Keratinocyte (primary cell): Measurements from ENCODE around the gene CCDC71L. TPM values are rescaled to one million over a fixed set of nuclear protein-coding genes. Genes with fewer than 3 reads are reported as not detected.

ENCODE experiments used
- DNase-seq: peaks from one replicate; pipeline ENCODE4 v3.0.0-alpha.2; 2011; ENCODE audit warnings: low read depth, missing footprints, low spot score
- FAIRE-seq: peaks from 2 replicates; lab custom pipeline; 2011; peaks lifted over from hg19 to GRCh38; lab: Jason Lieb, UNC
- H2AFZ ChIP-seq: 2 replicates; pipeline ENCODE4 v1.6.0; 2012; ENCODE audit warnings: low read length, control low read depth, inconsistent platforms; ENCODE audit not compliant: control insufficient read depth
- H3K27ac ChIP-seq: 2 replicates; pipeline ENCODE4 v1.5.1; 2011; ENCODE audit warnings: low read length; ENCODE audit not compliant: control insufficient read depth, insufficient read depth
- H3K27me3 ChIP-seq: 3 replicates; pipeline ENCODE4 v1.6.0; 2011; ENCODE audit warnings: low read length; ENCODE audit not compliant: control insufficient read depth, insufficient read depth; ENCODE audit errors: extremely low read depth
- H3K36me3 ChIP-seq, 2 experiments: 2 replicates in 1 of 2; 3 replicates in 1 of 2; pipeline ENCODE4 v1.5.1; 2011; ENCODE audit warnings: low read length in 2 of 2, mild to moderate bottlenecking in 1 of 2; ENCODE audit not compliant: control insufficient read depth in 2 of 2, insufficient read depth in 2 of 2; ENCODE audit errors: extremely low read depth in 1 of 2
- H3K4me1 ChIP-seq: 3 replicates; pipeline ENCODE4 v1.5.1; 2011; ENCODE audit warnings: low read length; ENCODE audit not compliant: control insufficient read depth, insufficient read depth; ENCODE audit errors: extremely low read depth
- H3K4me2 ChIP-seq: 3 replicates; pipeline ENCODE4 v1.6.0; 2011; ENCODE audit warnings: low read depth, low read length; ENCODE audit not compliant: control insufficient read depth, insufficient read depth; ENCODE audit errors: extremely low read depth
- H3K4me3 ChIP-seq, 3 experiments: fragments of 200-600 bp in 1 of 3; sonication (generic) in 1 of 3; 2 replicates in 2 of 3; 3 replicates in 1 of 3; pipeline ENCODE4 v1.5.1; 2011 to 2016; ENCODE audit warnings: low read length in 3 of 3, mild to moderate bottlenecking in 3 of 3, control low read depth in 2 of 3, inconsistent platforms in 1 of 3, low read depth in 1 of 3, mixed read lengths in 1 of 3, mixed run types in 1 of 3, moderate library complexity in 1 of 3; ENCODE audit not compliant: control insufficient read depth in 2 of 3, insufficient read depth in 2 of 3; ENCODE audit errors: extremely low read depth in 1 of 3
- H3K79me2 ChIP-seq: 2 replicates; pipeline ENCODE4 v1.6.0; 2012; ENCODE audit warnings: low read length; ENCODE audit not compliant: control insufficient read depth, insufficient read depth
- H3K9ac ChIP-seq: 3 replicates; pipeline ENCODE4 v1.6.0; 2011; ENCODE audit warnings: low read length; ENCODE audit not compliant: control insufficient read depth, insufficient read depth; ENCODE audit errors: extremely low read depth
- H3K9me1 ChIP-seq: 3 replicates; pipeline ENCODE4 v1.6.0; 2011; ENCODE audit warnings: low read length; ENCODE audit not compliant: control insufficient read depth, insufficient read depth; ENCODE audit errors: extremely low read depth
- H3K9me3 ChIP-seq: 2 replicates; pipeline ENCODE4 v1.5.1; 2012; ENCODE audit warnings: low read depth, low read length; ENCODE audit not compliant: control insufficient read depth
- H4K20me1 ChIP-seq: 3 replicates; pipeline ENCODE4 v1.6.0; 2011; ENCODE audit warnings: low read length; ENCODE audit not compliant: control insufficient read depth, insufficient read depth; ENCODE audit errors: extremely low read depth
- CTCF ChIP-seq, 3 experiments: IDR thresholded peaks in 1 of 3; conservative IDR thresholded peaks in 1 of 3; optimal IDR thresholded peaks in 1 of 3; 2 replicates in 2 of 3; 3 replicates in 1 of 3; pipeline versions ENCODE3 to v1.5.1; 2011; ENCODE audit warnings: low read length in 3 of 3, mild to moderate bottlenecking in 3 of 3, moderate library complexity in 2 of 3, control low read depth in 1 of 3, inconsistent platforms in 1 of 3; ENCODE audit not compliant: insufficient read depth in 2 of 3; ENCODE audit errors: extremely low read depth in 1 of 3
- EZH2 ChIP-seq: IDR thresholded peaks from one replicate; pipeline ENCODE4 v1.6.1; 2012; ENCODE audit warnings: inconsistent platforms, mild to moderate bottlenecking, low read length, moderate library complexity
- dilution Hi-C: fragments of 300-500 bp; cut with MboI; formaldehyde crosslinking; loops from one replicate; pipeline ENCODE4 v1.7.0; 2020; ENCODE audit warnings: low sequenced_read_pairs; ENCODE audit not compliant: extremely low pct_ligation_motif_present
- polyA plus RNA-seq, 5 experiments: library from polyadenylated mRNA; depleted of rRNA in 3 of 5; stranded (reverse) in 3 of 5; stranded (forward) in 1 of 5; unstranded in 1 of 5; fragments of >200 nt; gene quantifications; 1 replicate in 1 of 5; 2 replicates in 3 of 5; 3 replicates in 1 of 5; pipeline versions ENCODE4 v1.2.1 to v1.2.3, GENCODE V29; 2011 to 2012; ENCODE audit warnings: missing spikeins in 2 of 5, low read depth in 1 of 5, low replicate concordance in 1 of 5

CCDC71L gene
- polyA plus RNA-seq, 1 donor (not counting 4 experiments of a cell fraction or from before 2014, with no cell fraction given), result 10.6 TPM

- DNase-seq (no peak), FAIRE-seq (no peak)
- Histone ChIP-seq H3K9ac (no peak overlapping the region), H3K4me2 (no peak overlapping the region), H3K4me1 (peaks cover 7% of the 10 kb centered on the region), H3K36me3 (no peaks in the 10 kb centered on the region), H3K9me1 (no peaks in the 10 kb centered on the region), H3K9me3 (no peaks in the 10 kb centered on the region), H3K79me2 (no peaks in the 10 kb centered on the region), H3K4me3 (no peak overlapping the region), H3K27me3 (peaks cover 3% of the 10 kb centered on the region), H2AFZ (no peak overlapping the region), H4K20me1 (no peaks in the 10 kb centered on the region), H3K27ac (no peak overlapping the region)
- dilution Hi-C loops, result no loop called here
- no peak for TF ChIP-seq CTCF (optimal IDR thresholded peaks at IDR 0.05 in 1 of 3, IDR thresholded peaks at IDR 0.05 in 1 of 3, conservative IDR thresholded peaks at IDR 0.05 in 1 of 3; ENCODE audit: extremely low read depth in 1 of 3, insufficient read depth in 2 of 3, low read length in 3 of 3)
- no peak for TF ChIP-seq EZH2
Measured at GRCh38 chr7:106630648-106631047, 30.3 kb downstream of the CCDC71L start.

DNA sequence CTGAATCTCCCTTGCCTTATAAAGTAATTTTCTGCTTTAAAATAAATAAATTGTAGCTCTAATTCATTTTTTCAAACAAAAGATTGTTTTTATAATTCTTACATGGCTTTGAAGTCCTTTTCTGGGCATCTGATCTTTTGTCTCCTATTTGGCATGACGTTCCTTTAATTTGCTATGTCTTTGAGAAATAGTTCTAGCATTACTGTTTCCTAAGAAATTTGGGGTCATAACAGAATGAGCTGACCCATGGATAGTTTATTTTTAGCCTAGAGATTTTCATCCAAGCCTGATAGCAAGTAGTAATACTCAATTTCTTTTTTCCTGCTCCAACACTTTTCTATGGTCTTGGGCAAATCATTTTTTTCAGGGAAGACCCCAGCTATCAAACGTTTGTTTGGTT is 31.4 kb downstream of the CCDC71L start:
- no peak overlapping the region for H3K27ac ChIP-seq
- TF ChIP-seq CTCF (optimal IDR thresholded peaks at IDR 0.05 in 1 of 3, IDR thresholded peaks at IDR 0.05 in 1 of 3, conservative IDR thresholded peaks at IDR 0.05 in 1 of 3; ENCODE audit: extremely low read depth in 1 of 3, insufficient read depth in 2 of 3, low read length in 3 of 3) (no peak), EZH2 (no peak)
- no peak for FAIRE-seq
- no peak overlapping the region for H3K4me3 ChIP-seq
- no peak overlapping the region for H3K9ac ChIP-seq
- peaks cover 7% of the 10 kb centered on the region for H3K4me1 ChIP-seq
- H3K9me3 ChIP-seq, result no peaks in the 10 kb centered on the region
- dilution Hi-C loops, result no loop called here
- no peak overlapping the region for H2AFZ ChIP-seq
- H3K79me2 ChIP-seq, result no peaks in the 10 kb centered on the region
- H4K20me1 ChIP-seq, result no peaks in the 10 kb centered on the region
- H3K9me1 ChIP-seq, result no peaks in the 10 kb centered on the region
- H3K27me3 ChIP-seq, result peaks cover 3% of the 10 kb centered on the region
- DNase-seq, result no peak
- H3K36me3 ChIP-seq, result no peaks in the 10 kb centered on the region
- no peak overlapping the region for H3K4me2 ChIP-seq
